BE2C (cell line): Measurements from ENCODE around the gene PRKG1.

ENCODE experiments used
- DNase-seq: peaks from one replicate; pipeline ENCODE4 v3.0.0-alpha.2; 2020
- H3K27me3 ChIP-seq: fragments of 250-450 bp; sonication (Bioruptor Pico); 2 replicates; pipeline ENCODE4 v1.5.1; 2020; ENCODE audit warnings: mild to moderate bottlenecking
- H3K36me3 ChIP-seq: fragments of 250-450 bp; sonication (Bioruptor Pico); 2 replicates; pipeline ENCODE4 v1.5.1; 2020; ENCODE audit warnings: mild to moderate bottlenecking
- H3K4me1 ChIP-seq: fragments of 250-450 bp; sonication (Bioruptor Pico); 2 replicates; pipeline ENCODE4 v1.5.1; 2020
- H3K4me3 ChIP-seq: 2 replicates; pipeline ENCODE4 v1.5.1; 2011; ENCODE audit warnings: low read depth, low read length
- H3K9me3 ChIP-seq: fragments of 250-450 bp; sonication (Bioruptor Pico); 2 replicates; pipeline ENCODE4 v1.5.1; 2020
- CTCF ChIP-seq: IDR thresholded peaks from 2 replicates; pipeline ENCODE4 v1.5.1; 2012; ENCODE audit warnings: mild to moderate bottlenecking, low read depth, low read length

The PRKG1 gene

GRCh38 chr10:51786016-51786683, 711.9 kb downstream of the PRKG1 start:
- TF ChIP-seq CTCF: no peak
- no peaks in the 10 kb centered on the region for H3K36me3 ChIP-seq
- H3K9me3 ChIP-seq: no peaks in the 10 kb centered on the region
- no peaks in the 10 kb centered on the region for H3K27me3 ChIP-seq
- no peak overlapping the region for H3K4me3 ChIP-seq
- H3K4me1 ChIP-seq: no peaks in the 10 kb centered on the region
- no peak for DNase-seq

- no peak for TF ChIP-seq CTCF
- H3K27me3 ChIP-seq: no peaks in the 10 kb centered on the region
Measured at GRCh38 chr10:51786684-51787035, 712.4 kb downstream of the PRKG1 start.

GRCh38 chr10:51788273-51788672, 714.0 kb downstream of the PRKG1 start:
- Histone ChIP-seq H3K4me3 (no peak overlapping the region), H3K9me3 (no peaks in the 10 kb centered on the region), H3K36me3 (no peaks in the 10 kb centered on the region), H3K4me1 (no peaks in the 10 kb centered on the region), H3K27me3 (no peaks in the 10 kb centered on the region)
- no peak for DNase-seq
- no peak for TF ChIP-seq CTCF

More at GRCh38 chr10:51786684-51787035, 712.4 kb downstream of the PRKG1 start:
- DNase-seq: no peak
- no peaks in the 10 kb centered on the region for H3K4me1 ChIP-seq
- H3K4me3 ChIP-seq: no peak overlapping the region
- H3K9me3 ChIP-seq: no peaks in the 10 kb centered on the region
- no peaks in the 10 kb centered on the region for H3K36me3 ChIP-seq

GRCh38 chr10:51789118-51789517, 714.8 kb downstream of the PRKG1 start:
- no peak for TF ChIP-seq CTCF
- Histone ChIP-seq H3K27me3 (no peaks in the 10 kb centered on the region), H3K36me3 (no peaks in the 10 kb centered on the region), H3K4me1 (no peaks in the 10 kb centered on the region), H3K4me3 (no peak overlapping the region), H3K9me3 (no peaks in the 10 kb centered on the region)
- DNase-seq: no peak

- no peaks in the 10 kb centered on the region for H3K4me1 ChIP-seq
- no peak for TF ChIP-seq CTCF
- DNase-seq: no peak
- no peaks in the 10 kb centered on the region for H3K27me3 ChIP-seq
- no peak overlapping the region for H3K4me3 ChIP-seq
- no peaks in the 10 kb centered on the region for H3K36me3 ChIP-seq
- H3K9me3 ChIP-seq: no peaks in the 10 kb centered on the region
Measured at GRCh38 chr10:51789903-51790302, 715.6 kb downstream of the PRKG1 start.

GRCh38 chr10:51792678-51793077, 718.4 kb downstream of the PRKG1 start:
- Histone ChIP-seq H3K27me3 (no peaks in the 10 kb centered on the region), H3K4me1 (no peaks in the 10 kb centered on the region), H3K4me3 (no peak overlapping the region), H3K36me3 (no peaks in the 10 kb centered on the region), H3K9me3 (no peaks in the 10 kb centered on the region)
- no peak for DNase-seq
- no peak for TF ChIP-seq CTCF
